DND-41 (cell line): ENCODE results near the gene FAM219A.

ENCODE experiments used
- CTCF ChIP-seq: IDR thresholded peaks from 2 replicates; pipeline ENCODE4 v1.5.1; 2012; ENCODE audit warnings: borderline replicate concordance, low read length, moderate library complexity, mild to moderate bottlenecking; ENCODE audit not compliant: poor library complexity, severe bottlenecking; ENCODE audit errors: extremely low read depth
- EZH2 ChIP-seq: IDR thresholded peaks from 3 replicates; pipeline ENCODE4 v1.6.1; 2012; ENCODE audit warnings: borderline replicate concordance, low read depth, mild to moderate bottlenecking, moderate library complexity, low read length, inconsistent platforms; ENCODE audit not compliant: severe bottlenecking

GRCh38 chr9:34400686-34401602 lies 57.4 kb downstream of the FAM219A start:
- TF ChIP-seq CTCF (no peak), EZH2 (no peak)
